Tibial nerve (tissue), 3 donors: ENCODE measurements around the gene IP6K3.

ENCODE experiments used
- POLR2A ChIP-seq, 2 donors: fragments of 450-650 bp; IDR thresholded peaks; one replicate each; pipeline ENCODE4 v1.6.1; 2017; ENCODE audit warnings: antibody characterized with exemption in 2 of 2, mild to moderate bottlenecking in 2 of 2, moderate library complexity in 2 of 2
- TF ChIP-seq, protein P1 (sequence below), 5 experiments: fragments of 200-600 bp in 3 of 5; fragments of 450-650 bp in 2 of 5; sonication (generic) in 3 of 5; IDR thresholded peaks; one replicate each; pipeline ENCODE4 v1.5.1; 2016 to 2019; ENCODE audit warnings: antibody characterized with exemption in 5 of 5, mild to moderate bottlenecking in 3 of 5, moderate library complexity in 2 of 5

DNA sequence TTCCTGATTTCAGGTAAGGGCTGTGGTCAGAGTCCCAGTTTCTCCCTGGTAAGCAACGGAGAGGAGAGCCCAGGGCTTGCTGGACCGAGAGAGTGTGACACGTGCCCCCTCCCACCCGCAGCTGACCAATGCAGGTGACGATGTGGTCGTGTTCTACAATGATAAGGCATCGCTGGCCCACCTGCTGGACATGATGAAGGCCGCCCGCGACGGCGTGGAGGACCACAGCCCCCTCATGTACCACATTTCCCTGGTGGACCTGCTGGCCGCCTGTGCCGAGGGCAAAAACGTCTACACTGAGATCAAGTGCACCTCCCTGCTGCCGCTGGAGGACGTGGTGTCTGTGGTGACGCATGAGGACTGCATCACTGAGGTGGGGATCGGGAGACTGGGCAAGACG, 66.9 kb downstream of the IP6K3 start:
- TF ChIP-seq, protein P1, sequence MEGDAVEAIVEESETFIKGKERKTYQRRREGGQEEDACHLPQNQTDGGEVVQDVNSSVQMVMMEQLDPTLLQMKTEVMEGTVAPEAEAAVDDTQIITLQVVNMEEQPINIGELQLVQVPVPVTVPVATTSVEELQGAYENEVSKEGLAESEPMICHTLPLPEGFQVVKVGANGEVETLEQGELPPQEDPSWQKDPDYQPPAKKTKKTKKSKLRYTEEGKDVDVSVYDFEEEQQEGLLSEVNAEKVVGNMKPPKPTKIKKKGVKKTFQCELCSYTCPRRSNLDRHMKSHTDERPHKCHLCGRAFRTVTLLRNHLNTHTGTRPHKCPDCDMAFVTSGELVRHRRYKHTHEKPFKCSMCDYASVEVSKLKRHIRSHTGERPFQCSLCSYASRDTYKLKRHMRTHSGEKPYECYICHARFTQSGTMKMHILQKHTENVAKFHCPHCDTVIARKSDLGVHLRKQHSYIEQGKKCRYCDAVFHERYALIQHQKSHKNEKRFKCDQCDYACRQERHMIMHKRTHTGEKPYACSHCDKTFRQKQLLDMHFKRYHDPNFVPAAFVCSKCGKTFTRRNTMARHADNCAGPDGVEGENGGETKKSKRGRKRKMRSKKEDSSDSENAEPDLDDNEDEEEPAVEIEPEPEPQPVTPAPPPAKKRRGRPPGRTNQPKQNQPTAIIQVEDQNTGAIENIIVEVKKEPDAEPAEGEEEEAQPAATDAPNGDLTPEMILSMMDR (IDR thresholded peaks at IDR 0.05), result no peak
- TF ChIP-seq POLR2A (IDR thresholded peaks at IDR 0.05), result no peak
